Measurements from ENCODE around the gene PTGDR.

Gene PTGDR

GRCh38 chr14:52314595-52315354 is 47.3 kb downstream of the PTGDR start:
- TF ChIP-seq, protein P1, sequence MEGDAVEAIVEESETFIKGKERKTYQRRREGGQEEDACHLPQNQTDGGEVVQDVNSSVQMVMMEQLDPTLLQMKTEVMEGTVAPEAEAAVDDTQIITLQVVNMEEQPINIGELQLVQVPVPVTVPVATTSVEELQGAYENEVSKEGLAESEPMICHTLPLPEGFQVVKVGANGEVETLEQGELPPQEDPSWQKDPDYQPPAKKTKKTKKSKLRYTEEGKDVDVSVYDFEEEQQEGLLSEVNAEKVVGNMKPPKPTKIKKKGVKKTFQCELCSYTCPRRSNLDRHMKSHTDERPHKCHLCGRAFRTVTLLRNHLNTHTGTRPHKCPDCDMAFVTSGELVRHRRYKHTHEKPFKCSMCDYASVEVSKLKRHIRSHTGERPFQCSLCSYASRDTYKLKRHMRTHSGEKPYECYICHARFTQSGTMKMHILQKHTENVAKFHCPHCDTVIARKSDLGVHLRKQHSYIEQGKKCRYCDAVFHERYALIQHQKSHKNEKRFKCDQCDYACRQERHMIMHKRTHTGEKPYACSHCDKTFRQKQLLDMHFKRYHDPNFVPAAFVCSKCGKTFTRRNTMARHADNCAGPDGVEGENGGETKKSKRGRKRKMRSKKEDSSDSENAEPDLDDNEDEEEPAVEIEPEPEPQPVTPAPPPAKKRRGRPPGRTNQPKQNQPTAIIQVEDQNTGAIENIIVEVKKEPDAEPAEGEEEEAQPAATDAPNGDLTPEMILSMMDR (IDR thresholded peaks at IDR 0.05; ENCODE audit: insufficient read depth, low read depth, low read length, missing control alignments) = no peak
- peak; percentile 19 for DNase-seq (ENCODE audit: low read depth)
- H3K4me3 ChIP-seq (ENCODE audit: low read depth, low read length) = peak overlapping the region; percentile 47

GRCh38 chr14:52315355-52315718 is 47.8 kb downstream of the PTGDR start:
- H3K4me3 ChIP-seq (ENCODE audit: low read depth, low read length) = no peak overlapping the region
- TF ChIP-seq, protein P1 (IDR thresholded peaks at IDR 0.05; ENCODE audit: insufficient read depth, low read depth, low read length, missing control alignments) = no peak
- no peak for DNase-seq (ENCODE audit: low read depth)

GRCh38 chr14:52318062-52318461 is 50.6 kb downstream of the PTGDR start:
- no peak for DNase-seq (ENCODE audit: low read depth)
- TF ChIP-seq, protein P1 (IDR thresholded peaks at IDR 0.05; ENCODE audit: insufficient read depth, low read depth, low read length, missing control alignments) = no peak

GRCh38 chr14:52318826-52319645 is 51.5 kb downstream of the PTGDR start:
- no peak for DNase-seq (ENCODE audit: low read depth)
- TF ChIP-seq, protein P1 (IDR thresholded peaks at IDR 0.05; ENCODE audit: insufficient read depth, low read depth, low read length, missing control alignments) = no peak
- H3K4me3 ChIP-seq (ENCODE audit: low read depth, low read length) = no peak overlapping the region

More at GRCh38 chr14:52318062-52318461, 50.6 kb downstream of the PTGDR start:
- no peak overlapping the region for H3K4me3 ChIP-seq (ENCODE audit: low read depth, low read length)

DNA sequence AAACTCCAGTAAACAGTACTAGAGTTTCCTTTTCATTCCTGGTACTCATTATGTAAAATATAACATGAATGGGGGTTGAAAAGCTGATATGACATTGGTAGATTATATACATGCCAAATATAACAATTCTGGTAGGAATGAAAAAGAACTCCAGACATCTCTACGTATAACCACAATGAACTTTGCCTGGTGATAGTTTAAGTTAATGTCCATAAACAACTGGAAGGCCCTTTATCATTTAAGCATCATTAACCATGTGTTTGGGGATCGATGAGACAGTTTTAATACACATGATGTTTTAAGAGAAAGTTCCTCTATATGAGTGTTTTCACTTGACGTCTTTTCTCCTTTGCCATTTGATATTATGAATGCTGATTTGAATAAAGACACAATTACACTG is 52.4 kb downstream of the PTGDR start:
- H3K4me3 ChIP-seq (ENCODE audit: low read depth, low read length) = no peak overlapping the region

DNA sequence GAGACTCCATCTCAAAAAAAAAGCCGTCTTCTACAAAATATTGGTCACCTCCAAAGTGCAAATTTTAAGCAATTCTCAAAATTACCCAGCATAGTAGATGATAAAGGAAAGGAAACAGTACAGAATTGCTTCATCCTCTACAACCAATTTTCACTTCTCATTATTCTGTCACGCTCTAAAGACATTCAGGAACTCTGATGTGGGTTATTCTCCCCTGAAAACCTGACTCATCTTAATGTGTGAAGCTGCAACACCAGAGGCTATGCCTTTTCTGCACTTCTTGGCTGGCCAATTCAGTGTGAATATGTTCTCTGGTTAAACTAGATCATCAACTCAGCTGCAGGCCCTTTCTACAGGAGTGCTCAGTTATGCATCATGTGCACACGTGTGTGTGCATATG is 57.6 kb downstream of the PTGDR start:
- no peak overlapping the region for H3K4me3 ChIP-seq (ENCODE audit: low read depth, low read length)
- TF ChIP-seq, protein P1 (IDR thresholded peaks at IDR 0.05; ENCODE audit: insufficient read depth, low read depth, low read length, missing control alignments) = no peak
- peak; percentile 89 for DNase-seq (ENCODE audit: low read depth)

More for the DNA sequence above, 52.4 kb downstream of the PTGDR start:
- no peak for DNase-seq (ENCODE audit: low read depth)
- TF ChIP-seq, protein P1 (IDR thresholded peaks at IDR 0.05; ENCODE audit: insufficient read depth, low read depth, low read length, missing control alignments) = no peak

Measured in GM12865 (cell line).